GM19395 (cell line): ENCODE data around the gene PRODH2.

Experiments used
- ATAC-seq: cut with Tn5 transposase; IDR thresholded peaks from one replicate; pipeline ENCODE4 v1.9.1; 2021; ENCODE audit warnings: mild to moderate bottlenecking, moderate library complexity; ENCODE audit not compliant: unreplicated experiment

Gene PRODH2, protein sequence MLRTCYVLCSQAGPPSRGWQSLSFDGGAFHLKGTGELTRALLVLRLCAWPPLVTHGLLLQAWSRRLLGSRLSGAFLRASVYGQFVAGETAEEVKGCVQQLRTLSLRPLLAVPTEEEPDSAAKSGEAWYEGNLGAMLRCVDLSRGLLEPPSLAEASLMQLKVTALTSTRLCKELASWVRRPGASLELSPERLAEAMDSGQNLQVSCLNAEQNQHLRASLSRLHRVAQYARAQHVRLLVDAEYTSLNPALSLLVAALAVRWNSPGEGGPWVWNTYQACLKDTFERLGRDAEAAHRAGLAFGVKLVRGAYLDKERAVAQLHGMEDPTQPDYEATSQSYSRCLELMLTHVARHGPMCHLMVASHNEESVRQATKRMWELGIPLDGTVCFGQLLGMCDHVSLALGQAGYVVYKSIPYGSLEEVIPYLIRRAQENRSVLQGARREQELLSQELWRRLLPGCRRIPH

GRCh38 chr19:35812220-35813042 is at the start of gene PRODH2:
Gene PRODH2, minus strand, starts transcription at chr19:35812845. Its CDS starts 40 bp downstream, at chr19:35812805.
- ATAC-seq: no peak

DNA sequence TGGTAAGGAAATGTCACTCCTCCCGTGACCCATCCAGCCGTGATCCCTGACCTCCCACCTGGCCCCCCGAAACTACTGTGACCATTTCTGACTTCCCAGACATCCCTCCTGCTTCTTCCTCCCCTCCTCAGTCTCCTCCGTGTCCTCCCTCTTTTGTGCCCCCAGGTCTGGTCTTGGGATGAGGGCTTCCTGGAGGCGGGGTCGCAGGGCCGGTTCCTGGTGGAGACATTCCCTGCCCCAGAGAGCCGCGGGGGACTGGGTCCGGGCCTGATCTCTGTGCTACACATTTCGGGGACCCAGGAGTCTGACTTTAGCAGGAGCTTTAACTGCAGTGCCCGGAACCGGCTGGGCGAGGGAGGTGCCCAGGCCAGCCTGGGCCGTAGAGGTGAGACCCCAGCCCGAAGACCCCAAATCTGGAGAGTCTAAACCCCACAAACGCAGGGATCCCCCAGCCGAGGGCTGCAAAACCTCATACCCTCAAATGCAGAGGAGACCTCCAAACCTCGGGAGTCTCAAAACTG is 49.1 kb upstream of the PRODH2 start:
- ATAC-seq: no peak

- ATAC-seq: no peak
Observed at GRCh38 chr19:35860818-35861639, 48.4 kb upstream of the PRODH2 start.

DNA sequence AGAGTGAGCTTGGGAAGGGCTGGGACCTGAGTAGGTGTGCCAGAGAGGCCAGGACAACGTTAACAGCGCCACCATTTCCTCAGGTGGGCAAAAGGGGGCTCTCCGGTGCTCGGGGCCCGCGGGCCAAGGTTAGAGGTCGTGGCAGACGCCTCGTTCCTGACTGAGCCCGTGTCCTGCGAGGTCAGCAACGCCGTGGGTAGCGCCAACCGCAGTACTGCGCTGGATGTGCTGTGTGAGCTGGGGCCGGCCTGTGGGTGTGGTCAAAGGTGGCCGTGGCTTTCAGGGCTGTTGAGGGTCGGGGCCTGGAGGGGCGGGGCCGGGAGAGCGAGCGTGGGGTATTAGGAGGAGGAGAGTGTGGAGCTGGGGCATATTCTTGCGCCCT is 47.8 kb upstream of the PRODH2 start:
- no peak for ATAC-seq

GRCh38 chr19:35859414-35859813 is 46.8 kb upstream of the PRODH2 start:
- ATAC-seq: no peak

DNA sequence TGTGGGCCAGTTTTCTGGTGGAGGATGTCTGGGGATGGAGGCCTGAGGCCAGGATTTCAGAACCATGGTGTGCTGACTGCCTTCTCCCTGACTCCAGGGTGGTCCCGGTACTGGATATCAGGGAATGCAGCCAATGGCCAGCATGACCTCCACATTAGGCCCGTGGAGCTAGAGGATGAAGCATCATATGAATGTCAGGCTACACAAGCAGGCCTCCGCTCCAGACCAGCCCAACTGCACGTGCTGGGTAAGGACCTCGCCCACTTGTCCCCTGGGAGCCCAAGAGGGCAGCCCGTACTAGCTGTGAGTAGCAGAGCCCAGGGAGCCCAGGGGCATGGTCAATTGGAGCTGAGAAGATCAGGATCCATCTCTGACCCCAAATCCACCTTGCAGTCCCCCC is 45.7 kb upstream of the PRODH2 start:
- ATAC-seq: no peak

- ATAC-seq: no peak
Observed at GRCh38 chr19:35856546-35857149, 44.0 kb upstream of the PRODH2 start, which contains the start of gene KIRREL2. Gene KIRREL2, plus strand, starts transcription at chr19:35856911. Its CDS starts 209 bp downstream, at chr19:35857120.

DNA sequence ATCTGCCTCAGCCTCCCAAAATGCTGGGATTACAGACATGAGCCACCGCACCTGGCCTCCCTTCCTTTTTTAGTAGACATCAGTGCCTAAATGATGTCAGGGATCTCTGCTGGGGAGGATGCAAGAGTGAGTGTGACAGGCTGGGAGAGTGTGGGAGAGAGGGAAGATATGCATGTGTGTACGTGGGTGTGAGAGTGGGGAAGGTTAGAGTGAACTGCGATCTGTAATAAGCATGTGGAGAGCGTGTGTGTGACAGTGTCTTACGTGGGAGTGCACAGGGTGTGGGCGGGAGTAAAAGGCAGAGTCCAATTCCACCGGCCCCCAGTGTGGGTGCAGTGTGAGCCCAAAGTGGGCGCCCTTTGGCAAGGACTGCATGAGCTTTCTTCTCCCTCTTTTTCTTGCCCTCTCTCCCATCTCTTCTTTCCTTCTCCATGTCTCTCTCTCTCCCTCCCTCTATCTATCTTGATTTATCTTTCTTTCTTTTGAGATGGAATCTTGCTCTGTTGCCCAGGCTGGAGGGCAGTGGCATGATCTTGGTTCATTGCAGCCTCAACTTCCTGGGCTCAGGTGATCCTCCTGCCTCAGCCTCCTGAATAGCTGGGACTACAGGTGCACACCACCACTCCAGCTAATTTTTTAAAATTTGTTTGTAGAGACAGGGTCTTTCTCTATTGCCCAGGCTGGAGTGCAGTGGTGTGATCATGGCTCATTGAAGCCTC is 40.6 kb upstream of the PRODH2 start:
- no peak for ATAC-seq

GRCh38 chr19:35852029-35852780 is 39.6 kb upstream of the PRODH2 start, which contains the start of gene NPHS1:
Gene NPHS1, minus strand, starts transcription at chr19:35852504. Its CDS starts 667 bp downstream, at chr19:35851837.
- ATAC-seq: no peak

DNA sequence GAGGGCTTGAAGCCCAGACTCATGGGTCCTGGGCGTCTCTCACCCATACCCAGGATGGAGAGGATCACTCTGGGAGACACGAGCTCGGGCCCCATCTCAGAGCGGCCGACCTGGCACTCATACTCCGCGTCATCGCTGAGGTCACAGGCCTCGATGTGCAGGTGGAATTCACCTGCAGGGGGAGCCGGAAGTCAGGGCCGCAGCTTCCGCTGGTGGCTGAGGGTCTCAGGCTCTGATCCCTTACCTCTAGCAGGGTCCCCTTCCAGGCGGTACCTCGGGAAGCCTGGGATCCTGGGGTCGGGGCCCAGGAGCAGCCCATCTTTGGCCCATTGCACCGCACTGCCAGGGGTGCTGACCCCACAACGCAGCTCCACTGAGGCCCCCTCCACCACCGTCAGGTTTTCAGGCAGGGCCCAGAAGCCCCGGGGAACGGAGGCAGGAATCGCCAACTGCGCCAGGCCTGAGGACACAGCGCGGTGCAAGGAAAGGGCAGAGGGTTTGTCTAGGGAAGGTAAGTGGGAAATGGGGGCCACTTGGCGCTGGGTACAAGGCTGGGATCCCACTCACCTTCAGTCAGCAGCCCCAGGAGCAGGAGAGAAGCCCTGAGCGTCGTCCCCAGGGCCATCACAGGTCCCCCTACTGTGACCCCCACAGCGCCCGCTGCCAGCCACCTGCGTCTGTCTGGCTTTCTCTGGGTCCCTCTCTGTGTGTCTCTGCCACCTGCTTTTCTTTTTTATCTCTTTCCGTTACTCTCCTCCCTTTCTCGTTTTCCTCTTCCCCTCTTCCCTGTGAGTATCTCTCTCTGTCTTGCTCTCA is 38.8 kb upstream of the PRODH2 start:
- ATAC-seq: no peak

GRCh38 chr19:35848919-35849505 is 36.4 kb upstream of the PRODH2 start:
- ATAC-seq: no peak

- ATAC-seq: no peak
Observed at GRCh38 chr19:35848486-35848885, 35.8 kb upstream of the PRODH2 start.

- ATAC-seq: no peak
Observed at GRCh38 chr19:35847911-35848310, 35.3 kb upstream of the PRODH2 start.

- no peak for ATAC-seq
Observed at GRCh38 chr19:35846038-35846668, 33.5 kb upstream of the PRODH2 start.

- no peak for ATAC-seq
Observed at GRCh38 chr19:35845215-35846037, 32.8 kb upstream of the PRODH2 start.

- ATAC-seq: no peak
Observed at GRCh38 chr19:35844482-35845214, 32.0 kb upstream of the PRODH2 start.
